Right lobe of liver (tissue), 4 donors: ENCODE data around the gene MYO18A.

Experiments used
- POLR2A ChIP-seq: fragments of 450-650 bp; IDR thresholded peaks from one replicate; pipeline ENCODE4 v1.6.1; 2017; ENCODE audit warnings: antibody characterized with exemption, mild to moderate bottlenecking
- TF ChIP-seq, protein P1 (sequence below), 4 donors: fragments of 200-600 bp in 3 of 4; fragments of 450-650 bp in 1 of 4; IDR thresholded peaks; one replicate each; pipeline versions ENCODE4 v1.5.1 to v1.8.0; 2016 to 2022; ENCODE audit warnings: antibody characterized with exemption in 4 of 4, mild to moderate bottlenecking in 2 of 4
- donor health status: DM: no; HTN: no; CAD: no.
- donor health status: DM: no; HTN: no; CAD: no.
- donor health status: DM: no; HTN: yes; CAD: no.

DNA sequence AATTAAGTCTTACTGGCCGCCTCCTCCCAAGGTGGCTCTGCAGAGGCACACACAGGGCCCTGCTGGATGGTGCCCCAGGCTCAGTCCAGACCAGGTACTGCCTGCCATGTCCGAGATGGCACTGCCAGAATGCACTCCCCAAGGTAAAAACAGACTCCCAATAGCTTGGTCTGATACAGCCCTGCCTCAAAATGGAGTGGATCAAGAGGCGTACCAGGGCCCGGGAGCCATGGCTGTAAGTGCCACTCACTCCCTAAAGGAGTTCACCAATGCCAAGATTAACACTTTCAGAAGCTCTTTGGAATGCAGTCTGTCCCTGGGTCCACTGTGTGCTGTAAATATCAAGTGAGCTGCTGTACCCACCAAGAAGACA, 576 bp upstream of the MYO18A start:
- TF ChIP-seq, protein P1, sequence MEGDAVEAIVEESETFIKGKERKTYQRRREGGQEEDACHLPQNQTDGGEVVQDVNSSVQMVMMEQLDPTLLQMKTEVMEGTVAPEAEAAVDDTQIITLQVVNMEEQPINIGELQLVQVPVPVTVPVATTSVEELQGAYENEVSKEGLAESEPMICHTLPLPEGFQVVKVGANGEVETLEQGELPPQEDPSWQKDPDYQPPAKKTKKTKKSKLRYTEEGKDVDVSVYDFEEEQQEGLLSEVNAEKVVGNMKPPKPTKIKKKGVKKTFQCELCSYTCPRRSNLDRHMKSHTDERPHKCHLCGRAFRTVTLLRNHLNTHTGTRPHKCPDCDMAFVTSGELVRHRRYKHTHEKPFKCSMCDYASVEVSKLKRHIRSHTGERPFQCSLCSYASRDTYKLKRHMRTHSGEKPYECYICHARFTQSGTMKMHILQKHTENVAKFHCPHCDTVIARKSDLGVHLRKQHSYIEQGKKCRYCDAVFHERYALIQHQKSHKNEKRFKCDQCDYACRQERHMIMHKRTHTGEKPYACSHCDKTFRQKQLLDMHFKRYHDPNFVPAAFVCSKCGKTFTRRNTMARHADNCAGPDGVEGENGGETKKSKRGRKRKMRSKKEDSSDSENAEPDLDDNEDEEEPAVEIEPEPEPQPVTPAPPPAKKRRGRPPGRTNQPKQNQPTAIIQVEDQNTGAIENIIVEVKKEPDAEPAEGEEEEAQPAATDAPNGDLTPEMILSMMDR (IDR thresholded peaks at IDR 0.05), result no peak
- no peak for TF ChIP-seq POLR2A
